Measurements from ENCODE around the gene SIAH1.

Gene SIAH1

DNA sequence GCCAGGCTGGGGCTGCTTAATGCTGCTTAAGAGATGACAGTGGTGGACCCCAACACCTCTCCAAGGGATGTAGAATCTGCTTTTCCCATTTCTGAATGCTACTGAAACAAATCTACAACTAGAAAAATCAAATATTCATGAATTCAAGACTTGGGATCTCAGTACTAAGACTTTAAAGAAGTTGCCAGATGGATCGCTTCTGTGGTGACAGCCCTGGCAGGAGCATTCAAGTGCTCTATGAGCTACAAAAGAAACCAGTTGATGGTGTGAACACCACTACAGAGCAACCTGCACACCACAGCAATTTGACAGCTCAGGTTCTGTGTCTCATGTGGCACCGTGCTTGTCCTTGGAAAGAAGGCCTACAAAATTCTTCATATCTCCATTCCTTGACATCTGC is 42.6 kb downstream of the SIAH1 start:
- Mint-ChIP-seq H3K36me3 (ENCODE audit: low read depth) (peaks cover 22% of the 10 kb centered on the region), H3K27me3 (no peaks in the 10 kb centered on the region), H3K27ac (no peak overlapping the region)

GRCh38 chr16:48340054-48340453 is 45.2 kb downstream of the SIAH1 start:
- H3K4me1 Mint-ChIP-seq: peaks cover 5% of the 10 kb centered on the region
- H3K9me3 Mint-ChIP-seq: no peaks in the 10 kb centered on the region
- H3K27ac Mint-ChIP-seq: peak overlapping the region; percentile 69
- no peak for DNase-seq
- no peak overlapping the region for H3K4me3 Mint-ChIP-seq
- peaks cover 38% of the 10 kb centered on the region for H3K36me3 Mint-ChIP-seq (ENCODE audit: low read depth)
- no peak for ATAC-seq
- H3K27me3 Mint-ChIP-seq: no peaks in the 10 kb centered on the region

More for the DNA sequence above, 42.6 kb downstream of the SIAH1 start:
- Mint-ChIP-seq H3K9me3 (no peaks in the 10 kb centered on the region), H3K4me1 (peaks cover 5% of the 10 kb centered on the region), H3K4me3 (no peak overlapping the region)
- no peak for ATAC-seq
- no peak for DNase-seq

DNA sequence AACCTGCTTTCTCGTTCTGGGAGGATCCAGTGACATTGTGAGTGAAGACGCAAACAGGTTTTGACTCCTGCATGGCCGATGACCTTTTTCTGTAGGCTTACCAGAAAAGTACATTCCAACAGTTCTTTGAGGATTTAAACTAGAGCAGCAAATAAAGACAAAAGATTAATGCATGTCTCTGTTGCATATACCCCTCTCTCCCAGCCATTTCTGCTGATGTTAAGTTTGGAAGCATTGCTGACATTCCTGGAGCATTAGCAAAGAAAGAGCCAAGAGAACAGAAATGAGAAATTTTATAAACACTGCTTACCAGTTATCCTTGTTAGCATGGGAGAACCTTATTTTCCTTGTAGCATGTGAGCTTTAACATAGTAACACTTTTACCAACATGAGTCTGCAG is 49.3 kb downstream of the SIAH1 start:
- Mint-ChIP-seq H3K4me1 (peaks cover 5% of the 10 kb centered on the region), H3K27ac (no peak overlapping the region), H3K4me3 (no peak overlapping the region), H3K9me3 (no peaks in the 10 kb centered on the region), H3K27me3 (no peaks in the 10 kb centered on the region), H3K36me3 (ENCODE audit: low read depth) (peaks cover 34% of the 10 kb centered on the region)
- ATAC-seq (no peak), DNase-seq (no peak)

DNA sequence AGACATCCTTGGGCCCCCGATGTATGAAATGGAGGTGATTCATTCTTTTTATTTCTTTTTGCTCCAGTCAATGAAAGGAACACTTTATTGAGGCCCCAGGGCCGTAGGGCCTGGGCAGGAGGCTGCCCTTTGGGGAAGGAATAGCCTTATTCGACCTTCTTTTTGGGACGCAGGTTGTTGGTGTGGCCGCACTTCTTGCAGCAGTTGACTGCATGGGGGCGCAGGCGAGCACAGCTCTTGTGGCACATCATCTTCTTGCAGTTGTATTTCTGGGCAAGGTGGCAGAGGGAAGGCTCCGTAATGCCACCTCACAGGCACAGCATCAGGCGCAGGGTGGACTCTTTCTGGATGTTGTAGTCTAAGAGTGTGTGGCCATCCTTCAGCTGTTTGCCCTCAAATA is 50.9 kb downstream of the SIAH1 start:
- DNase-seq: no peak
- H3K9me3 Mint-ChIP-seq: no peaks in the 10 kb centered on the region
- no peak overlapping the region for H3K4me3 Mint-ChIP-seq
- no peaks in the 10 kb centered on the region for H3K27me3 Mint-ChIP-seq
- H3K36me3 Mint-ChIP-seq (ENCODE audit: low read depth): peaks cover 31% of the 10 kb centered on the region
- H3K4me1 Mint-ChIP-seq: no peaks in the 10 kb centered on the region
- no peak overlapping the region for H3K27ac Mint-ChIP-seq
- no peak for ATAC-seq

- no peak overlapping the region for H3K4me3 Mint-ChIP-seq
- no peaks in the 10 kb centered on the region for H3K9me3 Mint-ChIP-seq
- H3K36me3 Mint-ChIP-seq (ENCODE audit: low read depth): peaks cover 29% of the 10 kb centered on the region
- ATAC-seq (no peak), DNase-seq (no peak)
- H3K27me3 Mint-ChIP-seq: no peaks in the 10 kb centered on the region
- no peak overlapping the region for H3K27ac Mint-ChIP-seq
- no peaks in the 10 kb centered on the region for H3K4me1 Mint-ChIP-seq
Measured at GRCh38 chr16:48332978-48333377, 52.2 kb downstream of the SIAH1 start.

GRCh38 chr16:48330841-48331192 is 54.4 kb downstream of the SIAH1 start:
- Mint-ChIP-seq H3K9me3 (no peaks in the 10 kb centered on the region), H3K4me1 (no peaks in the 10 kb centered on the region), H3K27me3 (no peaks in the 10 kb centered on the region), H3K4me3 (no peak overlapping the region), H3K27ac (no peak overlapping the region), H3K36me3 (ENCODE audit: low read depth) (peaks cover 16% of the 10 kb centered on the region)
- DNase-seq (no peak), ATAC-seq (no peak)

GRCh38 chr16:48330189-48330840 is 54.9 kb downstream of the SIAH1 start:
- Mint-ChIP-seq H3K4me1 (no peaks in the 10 kb centered on the region), H3K4me3 (no peak overlapping the region), H3K27ac (no peak overlapping the region), H3K27me3 (no peaks in the 10 kb centered on the region), H3K9me3 (no peaks in the 10 kb centered on the region), H3K36me3 (ENCODE audit: low read depth) (peaks cover 16% of the 10 kb centered on the region)
- DNase-seq (no peak), ATAC-seq (no peak)

- H3K9me3 Mint-ChIP-seq: no peaks in the 10 kb centered on the region
- DNase-seq (no peak), ATAC-seq (no peak)
- H3K4me1 Mint-ChIP-seq: no peaks in the 10 kb centered on the region
- H3K4me3 Mint-ChIP-seq: no peak overlapping the region
- no peaks in the 10 kb centered on the region for H3K27me3 Mint-ChIP-seq
- no peak overlapping the region for H3K27ac Mint-ChIP-seq
- H3K36me3 Mint-ChIP-seq (ENCODE audit: low read depth): peaks cover 12% of the 10 kb centered on the region
Measured at GRCh38 chr16:48329138-48329537, 56.1 kb downstream of the SIAH1 start.

- DNase-seq (no peak), ATAC-seq (no peak)
- no peaks in the 10 kb centered on the region for H3K4me1 Mint-ChIP-seq
- no peak overlapping the region for H3K4me3 Mint-ChIP-seq
- no peaks in the 10 kb centered on the region for H3K9me3 Mint-ChIP-seq
- H3K27ac Mint-ChIP-seq: no peak overlapping the region
- H3K36me3 Mint-ChIP-seq (ENCODE audit: low read depth): peaks cover 18% of the 10 kb centered on the region
- no peaks in the 10 kb centered on the region for H3K27me3 Mint-ChIP-seq
Measured at GRCh38 chr16:48326915-48327314, 58.3 kb downstream of the SIAH1 start.

DNA sequence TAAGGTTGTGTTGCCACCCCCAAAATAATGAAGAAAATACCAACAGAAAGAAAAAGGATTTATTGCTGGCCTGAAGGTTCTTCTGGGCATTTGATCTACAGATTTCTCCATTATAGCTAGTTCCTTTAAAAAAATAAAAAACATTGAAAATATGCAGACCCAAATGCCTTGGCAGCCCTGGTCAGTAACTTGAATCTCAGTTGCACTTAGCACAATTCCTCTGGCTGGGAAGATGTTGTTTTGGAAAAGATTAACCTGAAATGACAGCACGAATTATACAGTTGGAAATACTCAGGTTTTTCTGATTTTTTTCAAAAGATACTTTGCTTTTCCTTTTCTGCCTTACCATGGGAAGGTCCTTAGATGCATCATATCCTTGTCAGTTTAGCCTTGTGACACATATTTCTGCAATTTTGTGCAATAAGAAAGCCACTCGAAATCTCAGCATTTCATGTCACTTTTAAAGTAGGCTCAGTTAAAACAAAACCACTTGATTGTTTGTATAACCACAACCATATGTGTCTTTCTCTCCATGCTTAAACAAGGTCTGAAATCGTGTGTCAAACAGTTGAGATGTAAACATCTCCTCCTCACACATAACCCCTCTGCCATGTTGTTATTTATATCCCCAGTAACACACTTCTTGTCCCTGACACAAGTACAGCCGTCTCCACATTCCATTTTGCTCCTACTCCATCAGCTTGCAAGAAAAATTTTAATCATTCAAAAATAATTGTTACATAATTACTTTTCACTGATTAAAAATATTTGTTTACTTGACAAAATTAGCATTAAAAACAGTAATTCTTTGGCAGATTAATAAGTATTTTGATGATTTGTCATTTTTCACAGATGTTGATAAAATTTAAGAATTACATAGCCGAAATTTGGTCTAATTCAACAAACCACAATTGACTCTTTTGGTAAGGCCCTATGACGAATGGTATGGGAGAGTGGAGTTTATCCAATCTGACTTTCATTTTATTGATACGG is 61.1 kb downstream of the SIAH1 start:
- no peaks in the 10 kb centered on the region for H3K27me3 Mint-ChIP-seq
- H3K4me3 Mint-ChIP-seq: no peak overlapping the region
- H3K27ac Mint-ChIP-seq: no peak overlapping the region
- H3K9me3 Mint-ChIP-seq: no peaks in the 10 kb centered on the region
- H3K4me1 Mint-ChIP-seq: peaks cover 12% of the 10 kb centered on the region
- peaks cover 21% of the 10 kb centered on the region for H3K36me3 Mint-ChIP-seq (ENCODE audit: low read depth)
- ATAC-seq (no peak), DNase-seq (no peak)

- no peak for DNase-seq
- H3K27me3 Mint-ChIP-seq: no peaks in the 10 kb centered on the region
- no peak overlapping the region for H3K27ac Mint-ChIP-seq
- ATAC-seq: peak; percentile 82
- no peaks in the 10 kb centered on the region for H3K9me3 Mint-ChIP-seq
- H3K4me3 Mint-ChIP-seq: no peak overlapping the region
- peaks cover 31% of the 10 kb centered on the region for H3K36me3 Mint-ChIP-seq (ENCODE audit: low read depth)
- peaks cover 32% of the 10 kb centered on the region for H3K4me1 Mint-ChIP-seq
Measured at GRCh38 chr16:48321317-48322036, 63.7 kb downstream of the SIAH1 start.

- ATAC-seq: peak; percentile 31
- DNase-seq: no peak
- Mint-ChIP-seq H3K4me3 (peak overlapping the region; percentile 36), H3K9me3 (peaks cover 5% of the 10 kb centered on the region), H3K27ac (peak overlapping the region; percentile 59), H3K4me1 (peaks cover 32% of the 10 kb centered on the region), H3K27me3 (no peaks in the 10 kb centered on the region), H3K36me3 (ENCODE audit: low read depth) (peaks cover 38% of the 10 kb centered on the region)
Measured at GRCh38 chr16:48318630-48319029, 66.6 kb downstream of the SIAH1 start.

DNA sequence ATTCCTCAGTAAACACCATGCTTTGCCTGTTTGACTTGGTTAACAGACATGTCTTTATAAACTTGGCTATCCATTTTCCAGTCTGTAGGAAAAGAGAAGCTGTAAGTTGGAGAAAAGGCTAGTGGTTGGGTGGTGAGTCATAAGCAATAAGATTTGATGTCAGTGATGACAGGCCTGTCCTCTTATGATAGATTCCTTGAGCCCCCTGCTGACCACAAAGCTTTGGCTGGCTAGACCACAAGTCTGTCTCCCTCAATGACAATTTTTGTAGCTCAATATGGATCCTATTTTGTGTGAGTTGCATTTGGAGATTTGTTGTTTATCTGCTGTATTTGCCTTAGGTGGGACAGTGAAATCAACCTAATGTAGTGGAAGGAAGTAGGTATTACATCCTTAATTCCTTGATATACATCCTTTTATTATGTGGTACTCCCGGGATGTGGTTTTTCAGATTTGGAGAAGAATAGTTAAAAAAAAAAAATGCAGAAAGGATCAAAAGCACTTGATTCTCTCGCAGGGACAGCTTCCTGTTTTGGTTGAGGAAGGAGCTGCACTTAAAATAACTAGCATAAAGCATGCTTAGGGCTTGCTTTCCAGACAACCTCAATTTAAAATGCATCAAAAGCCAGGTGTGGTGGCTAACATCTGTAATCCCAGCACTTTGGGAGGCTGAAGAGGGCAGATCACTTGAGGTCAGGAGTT is 67.4 kb downstream of the SIAH1 start:
- Mint-ChIP-seq H3K27me3 (no peaks in the 10 kb centered on the region), H3K4me3 (peak overlapping the region; percentile 31), H3K4me1 (peaks cover 32% of the 10 kb centered on the region), H3K9me3 (peaks cover 12% of the 10 kb centered on the region), H3K36me3 (ENCODE audit: low read depth) (peaks cover 45% of the 10 kb centered on the region), H3K27ac (peak overlapping the region; percentile 76)
- ATAC-seq (peak; percentile 80), DNase-seq (peak; percentile 25)

GRCh38 chr16:48317026-48317425 is 68.2 kb downstream of the SIAH1 start:
- Mint-ChIP-seq H3K4me3 (no peak overlapping the region), H3K4me1 (peaks cover 32% of the 10 kb centered on the region), H3K36me3 (ENCODE audit: low read depth) (peaks cover 49% of the 10 kb centered on the region), H3K27ac (no peak overlapping the region), H3K9me3 (peaks cover 20% of the 10 kb centered on the region), H3K27me3 (no peaks in the 10 kb centered on the region)
- DNase-seq (no peak), ATAC-seq (no peak)
